ENCODE results near the gene TTLL3.
A peak's percentile ranks its signal among the peaks of the same experiment; 100 is the strongest.

TTLL3 gene

DNA sequence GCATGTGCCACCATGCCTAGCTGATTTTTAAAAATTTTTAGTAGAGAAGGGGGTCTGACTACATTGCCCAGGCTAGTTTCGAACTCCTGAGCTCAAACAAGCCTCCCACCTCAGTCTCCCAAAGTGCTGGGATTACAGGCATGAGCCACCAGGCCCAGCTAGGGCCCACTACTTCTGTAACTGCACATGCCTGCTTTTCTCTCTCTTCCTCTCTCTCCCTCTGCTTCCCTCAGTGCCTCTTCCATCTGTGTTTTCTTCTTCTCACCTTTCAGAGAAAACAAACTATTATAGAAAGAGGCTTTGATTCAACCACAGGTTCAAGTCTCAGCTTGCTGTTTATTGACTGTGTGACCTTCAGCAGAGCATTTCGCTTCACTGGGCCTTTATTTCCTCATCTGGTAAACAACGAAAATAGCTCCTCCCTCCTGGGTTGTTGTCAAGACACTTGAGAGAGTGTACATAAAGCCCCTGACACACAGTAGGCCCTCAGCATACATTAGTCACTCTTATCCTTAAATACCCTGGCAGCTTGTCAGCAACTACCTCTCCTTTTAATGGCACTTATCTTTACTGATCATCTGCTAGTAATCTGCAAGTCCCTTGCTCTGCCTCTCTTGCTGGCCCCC lies 28.0 kb upstream of the TTLL3 start:
- no peak for DNase-seq (ENCODE audit: low read depth)

DNA sequence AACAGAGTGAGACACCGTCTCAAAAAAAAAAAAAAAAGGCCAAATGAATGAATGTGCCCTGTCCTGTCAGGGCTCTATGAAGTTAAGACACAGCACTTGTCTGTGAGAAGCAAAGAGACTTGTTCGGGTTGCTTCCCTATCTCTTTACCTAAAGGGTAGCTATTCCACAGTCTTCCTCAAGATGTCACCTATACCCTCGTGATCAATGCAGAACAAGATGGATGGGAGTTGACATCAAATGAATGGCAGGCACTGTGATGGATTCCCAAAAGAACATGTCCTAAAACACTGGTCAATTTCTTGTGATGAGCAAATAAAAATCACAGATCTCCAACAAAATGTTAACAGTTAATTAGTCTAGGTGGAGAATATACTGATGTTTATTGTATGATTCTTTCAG lies 27.3 kb upstream of the TTLL3 start:
- no peak for DNase-seq (ENCODE audit: low read depth)

DNA sequence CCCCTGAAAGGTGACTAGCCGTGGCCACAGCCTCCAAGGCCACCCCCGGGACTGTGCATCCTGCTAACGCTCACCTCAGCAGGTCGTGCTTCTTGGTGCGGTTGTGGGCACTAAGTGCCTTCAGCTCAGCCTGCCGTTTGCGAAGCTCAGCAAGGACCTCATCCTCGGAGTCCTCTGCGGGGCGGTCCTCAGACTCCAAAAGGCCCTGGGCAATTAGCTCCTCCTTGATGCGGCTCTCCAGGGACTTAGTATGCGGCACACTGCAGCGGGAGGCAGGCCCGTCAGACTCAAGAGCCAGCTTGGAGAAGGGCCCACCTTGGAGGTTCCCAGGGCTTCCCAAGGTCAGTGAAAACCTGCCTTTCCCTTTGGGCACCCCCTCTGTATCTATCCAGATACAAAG lies 26.1 kb upstream of the TTLL3 start:
- DNase-seq (ENCODE audit: low read depth): no peak

DNA sequence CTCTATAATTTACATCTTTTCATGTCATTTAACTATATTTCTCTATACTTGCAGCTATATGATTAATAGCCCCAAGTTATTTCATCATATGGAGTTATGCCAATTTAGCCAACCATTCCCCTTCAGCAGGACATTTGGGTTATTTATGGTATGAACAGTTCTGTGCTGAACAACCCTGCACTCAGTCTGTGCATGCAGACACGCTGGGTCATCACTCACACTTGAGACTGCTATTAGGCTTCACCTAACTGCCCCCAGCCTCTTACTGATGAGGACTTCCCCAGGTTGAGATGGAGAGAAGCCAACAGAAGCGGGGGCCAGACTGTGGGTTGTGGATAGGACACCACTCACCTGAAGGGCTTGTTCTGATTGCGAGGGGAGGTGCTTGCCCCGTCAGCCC lies 25.1 kb upstream of the TTLL3 start:
- no peak for DNase-seq (ENCODE audit: low read depth)

DNA sequence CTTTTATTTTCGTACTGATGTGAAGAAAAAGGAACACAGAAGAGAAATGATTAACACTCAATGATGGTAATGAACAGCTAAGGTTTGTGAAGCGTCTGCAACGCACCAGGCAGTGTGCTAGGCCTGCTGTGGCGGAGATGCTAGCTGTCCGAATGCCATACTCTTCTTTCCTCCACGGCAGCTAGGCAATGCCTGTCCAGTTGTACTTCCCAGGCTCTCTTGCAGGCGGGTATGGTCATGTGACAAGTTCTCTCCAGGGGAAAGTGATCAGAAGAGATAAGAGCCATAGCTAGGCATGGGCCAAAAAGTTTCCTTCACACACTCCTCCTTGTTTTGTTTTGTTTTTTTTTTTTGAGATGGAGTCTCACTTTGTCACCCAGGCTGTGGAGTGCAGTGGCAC lies 24.5 kb upstream of the TTLL3 start:
- no peak for DNase-seq (ENCODE audit: low read depth)

DNA sequence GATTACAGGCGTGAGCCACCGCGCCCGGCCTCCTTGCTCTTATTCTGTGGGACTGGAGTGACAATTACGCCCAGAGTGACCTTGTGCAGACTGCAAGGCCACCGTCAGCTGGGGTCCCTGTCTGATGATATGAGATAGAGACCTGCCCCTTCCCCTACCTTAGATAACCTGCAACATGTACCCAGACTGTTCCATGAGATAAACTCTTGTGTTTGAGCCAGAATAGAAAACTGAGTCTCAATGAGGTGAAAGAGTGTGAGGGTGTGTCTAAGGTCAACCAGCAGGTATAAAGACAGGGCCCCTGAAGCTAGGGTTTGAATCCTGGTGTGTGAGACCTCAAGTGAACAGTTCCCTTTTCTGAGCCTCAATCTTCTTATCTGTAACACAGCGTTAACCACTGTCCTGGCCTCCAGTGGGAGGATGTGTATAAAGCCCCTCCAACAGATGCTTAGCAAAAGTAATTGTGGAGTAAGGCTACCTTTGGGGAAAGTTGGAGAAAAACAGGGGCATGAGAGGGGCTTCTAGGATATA lies 23.8 kb upstream of the TTLL3 start:
- no peak for DNase-seq (ENCODE audit: low read depth)

DNA sequence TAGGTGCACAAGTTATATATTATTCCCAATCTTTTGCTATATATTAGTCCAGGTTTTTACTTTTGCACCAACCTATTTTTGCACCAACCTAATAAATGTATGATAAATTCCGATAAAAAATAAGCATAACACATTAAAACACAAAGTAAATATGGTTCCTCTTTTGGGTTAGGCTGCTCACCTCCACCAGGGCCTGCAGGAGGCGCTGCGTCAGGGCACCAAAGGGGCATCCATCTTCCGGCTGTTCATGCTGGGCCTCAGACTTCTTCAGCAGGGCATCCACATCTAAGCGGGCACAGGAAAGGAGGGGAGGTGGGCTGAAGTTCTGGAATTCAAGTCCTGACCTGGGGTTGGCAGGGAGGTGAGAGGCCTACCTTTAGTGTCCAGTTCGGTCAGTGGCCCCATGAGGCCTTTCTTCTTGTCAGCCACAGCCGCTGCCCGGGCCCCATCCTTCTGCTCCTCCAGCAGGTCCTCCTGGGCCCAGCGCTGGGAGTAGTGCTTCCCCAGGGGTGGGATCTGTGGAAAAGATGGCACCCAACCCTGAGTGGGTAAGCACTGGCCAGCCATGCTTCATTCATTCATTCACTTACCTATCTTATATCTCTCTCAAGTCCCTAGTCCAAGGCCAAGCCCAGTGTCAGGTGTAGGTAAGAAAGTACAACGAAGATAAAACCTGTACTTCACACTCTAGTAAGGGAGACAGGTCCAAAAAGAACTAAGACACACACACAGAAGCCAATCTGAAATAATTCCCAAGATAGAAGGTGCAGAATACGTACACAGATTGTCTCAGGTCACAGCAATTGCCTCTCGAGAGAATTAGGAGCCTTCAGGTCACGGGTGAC lies 23.0 kb upstream of the TTLL3 start:
- DNase-seq (ENCODE audit: low read depth): no peak

DNA sequence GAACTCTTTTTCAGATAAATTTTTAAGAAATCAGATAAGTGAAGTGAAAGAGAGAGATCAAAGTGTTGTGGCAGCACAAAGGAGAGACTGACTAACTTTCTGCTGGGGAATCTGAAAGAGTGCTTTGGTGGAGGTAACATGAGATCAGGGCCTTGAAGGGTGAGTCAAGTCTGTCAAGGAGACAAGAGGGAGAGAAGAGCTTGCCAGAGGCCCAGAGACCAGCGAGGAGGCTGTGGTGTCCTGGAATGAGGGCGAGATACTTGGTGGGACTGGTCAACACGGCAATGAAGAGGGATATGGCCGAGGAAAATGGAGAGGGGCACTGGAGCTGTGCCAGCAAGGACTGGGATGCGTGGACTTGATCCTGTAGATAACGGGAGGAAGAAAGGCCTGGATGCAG lies 22.3 kb upstream of the TTLL3 start:
- DNase-seq (ENCODE audit: low read depth): no peak

DNA sequence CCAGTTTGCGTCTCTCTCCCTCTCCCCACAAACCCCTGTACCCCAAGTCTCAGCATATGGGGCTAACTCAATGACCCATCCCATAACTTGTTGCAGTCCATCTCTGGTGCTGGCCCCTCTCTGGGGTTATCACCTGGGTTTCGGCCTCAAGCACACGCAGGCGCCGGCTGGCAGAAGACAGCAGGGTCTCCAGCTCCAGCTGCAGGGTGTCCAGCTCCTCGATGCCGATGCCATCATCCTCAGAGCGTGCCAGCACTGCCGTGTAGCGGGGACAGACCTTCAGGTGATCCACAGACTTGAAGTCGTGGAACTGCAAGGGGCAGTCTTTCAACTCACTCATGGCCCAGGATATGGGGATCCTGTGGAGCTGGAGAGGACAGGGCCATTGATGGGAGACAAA lies 18.9 kb upstream of the TTLL3 start:
- no peak for DNase-seq (ENCODE audit: low read depth)

DNA sequence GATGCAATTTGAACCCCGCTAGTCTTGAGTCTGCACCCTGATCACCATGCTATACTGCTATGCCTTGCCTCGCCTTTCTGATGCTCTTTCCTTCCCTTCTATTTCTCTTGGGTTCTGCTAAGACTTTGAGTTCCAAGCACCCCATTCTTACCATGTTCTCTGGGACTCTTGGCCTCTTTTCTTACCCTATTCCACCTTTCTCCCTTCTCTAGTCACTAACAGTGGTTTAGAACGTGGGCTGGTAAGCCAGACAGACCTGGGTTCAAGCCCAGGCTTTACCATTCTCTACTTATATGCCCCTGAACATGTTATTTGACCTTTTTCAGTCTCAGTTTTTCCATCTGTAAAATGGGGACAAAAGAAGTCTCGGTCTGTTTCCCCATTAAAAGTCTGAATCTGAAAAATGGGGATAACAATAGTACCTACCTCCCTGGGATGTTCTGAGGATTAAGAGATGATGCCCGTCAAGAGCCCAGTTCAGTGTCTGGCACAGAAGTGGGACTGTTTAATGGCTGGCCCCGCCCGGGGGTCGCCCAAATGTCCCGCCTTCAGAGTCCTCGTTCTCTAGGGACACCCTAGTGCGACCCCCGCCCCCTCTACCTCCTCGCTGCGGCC lies 18.2 kb upstream of the TTLL3 start:
- DNase-seq (ENCODE audit: low read depth): no peak

DNA sequence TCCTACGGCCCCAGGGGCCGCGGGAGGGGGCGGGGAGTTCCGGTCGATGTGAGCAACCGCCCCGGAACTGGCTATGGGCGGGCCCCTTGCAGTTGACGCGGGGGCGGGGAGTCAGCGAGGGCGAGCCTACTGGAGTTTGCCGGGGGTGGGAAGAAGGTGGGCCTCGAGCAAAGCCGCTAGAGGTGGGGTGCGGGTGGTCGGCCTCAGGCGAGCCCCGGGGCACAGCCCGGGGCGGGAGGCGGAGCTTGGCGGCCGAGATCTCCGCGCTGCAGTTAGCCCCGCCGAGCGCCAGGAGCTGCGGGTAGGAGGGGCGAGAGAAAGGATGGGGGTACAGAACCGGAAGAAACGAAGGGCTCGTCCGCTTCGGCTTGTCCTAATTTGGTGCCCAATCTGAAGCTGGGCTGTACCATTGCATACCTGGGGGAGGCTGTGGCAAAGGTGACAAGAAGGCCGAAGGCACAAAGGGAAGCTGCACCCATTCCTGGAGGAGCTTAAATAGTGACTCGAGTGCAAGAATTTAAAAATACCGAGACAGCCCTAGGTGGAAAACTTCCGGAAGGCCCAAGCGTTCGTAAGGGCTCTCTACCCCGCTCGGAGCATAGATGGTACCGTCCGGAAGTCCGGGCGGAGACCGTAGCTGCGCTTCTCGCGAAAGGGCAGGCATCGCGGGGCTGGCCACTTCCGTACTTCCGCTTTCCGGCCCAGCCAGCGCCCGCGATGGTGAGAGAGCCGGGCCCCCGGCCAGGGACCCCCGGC lies 17.5 kb upstream of the TTLL3 start, which contains the start of the genes ARPC4 and TADA3:
ARPC4 (plus strand) TSS at position 678 of the 756 bp plus-strand sequence; CDS start at position 718, 40 bp downstream.
TADA3 (minus strand) TSS at position 69 of the 756 bp plus-strand sequence. CDS start 1,007 bp downstream, outside the sequence.
- DNase-seq (ENCODE audit: low read depth): peak; percentile 88

DNA sequence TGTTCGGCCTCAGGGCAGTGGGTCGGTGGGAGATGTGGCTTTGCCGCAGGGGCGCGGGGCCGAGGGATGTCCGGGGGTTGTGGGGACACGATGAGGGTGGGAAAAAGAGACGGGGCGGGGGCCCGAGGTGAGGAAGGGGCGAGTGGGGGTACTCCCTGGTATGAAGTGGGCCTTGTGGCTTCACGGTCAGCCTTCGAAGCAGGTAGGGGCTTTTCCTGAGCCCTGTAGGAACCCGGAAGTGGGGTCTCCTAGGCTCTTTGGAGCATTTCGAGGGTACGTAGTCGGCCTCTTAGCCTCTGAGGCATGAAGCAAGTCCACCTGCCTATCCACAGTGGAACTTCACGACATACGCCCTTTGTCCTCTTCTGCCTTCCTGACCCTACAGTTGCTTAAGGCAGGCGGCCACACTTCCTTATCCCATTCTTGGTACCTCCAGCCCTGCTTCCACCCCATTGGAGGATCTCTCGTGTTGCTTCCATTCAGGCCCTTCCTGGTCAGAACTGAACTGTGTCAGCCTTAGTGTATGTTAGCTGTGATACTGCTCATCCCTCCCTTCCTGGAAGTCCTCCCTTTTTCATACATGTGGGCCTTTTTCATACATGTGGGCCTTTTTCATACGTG lies 16.8 kb upstream of the TTLL3 start:
- DNase-seq (ENCODE audit: low read depth): no peak

DNA sequence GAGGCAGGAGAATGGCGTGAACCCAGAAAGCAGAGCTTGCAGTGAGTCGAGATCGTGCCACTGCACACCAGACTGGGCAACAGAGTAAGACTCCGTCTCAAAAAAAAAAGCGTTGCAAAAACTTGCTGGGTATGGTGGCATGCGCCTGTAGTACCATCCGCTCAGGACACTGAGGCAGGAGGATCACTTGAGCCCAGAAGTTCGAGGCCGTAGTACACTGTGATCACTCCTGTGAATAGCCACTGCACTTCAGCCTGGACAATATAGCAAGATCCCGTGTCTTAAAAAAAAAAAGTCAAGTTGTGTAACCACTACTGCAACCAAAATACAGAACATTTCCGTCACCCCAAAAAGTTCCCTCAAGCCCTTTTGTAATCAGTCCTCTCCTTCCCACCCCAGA lies 15.7 kb upstream of the TTLL3 start:
- no peak for DNase-seq (ENCODE audit: low read depth)

DNA sequence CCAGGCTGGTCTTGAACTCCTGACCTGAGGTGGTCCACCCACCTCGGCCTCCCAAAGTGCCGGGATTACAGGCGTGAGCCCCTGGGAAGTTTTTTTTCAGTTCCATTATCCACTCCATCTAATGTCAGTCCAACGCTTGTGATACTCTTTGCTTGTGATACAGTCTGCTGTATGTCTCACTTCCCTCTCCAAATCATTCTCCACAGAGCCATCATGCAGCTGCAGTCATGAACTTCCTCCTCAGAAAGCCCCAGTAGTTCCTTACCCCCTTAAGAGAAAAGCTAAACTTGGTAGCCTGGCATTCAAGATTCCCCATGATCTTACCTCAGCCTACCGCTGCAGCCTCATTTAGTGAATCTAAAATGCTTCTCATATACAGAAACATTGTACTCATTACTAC lies 14.9 kb upstream of the TTLL3 start:
- DNase-seq (ENCODE audit: low read depth): no peak

DNA sequence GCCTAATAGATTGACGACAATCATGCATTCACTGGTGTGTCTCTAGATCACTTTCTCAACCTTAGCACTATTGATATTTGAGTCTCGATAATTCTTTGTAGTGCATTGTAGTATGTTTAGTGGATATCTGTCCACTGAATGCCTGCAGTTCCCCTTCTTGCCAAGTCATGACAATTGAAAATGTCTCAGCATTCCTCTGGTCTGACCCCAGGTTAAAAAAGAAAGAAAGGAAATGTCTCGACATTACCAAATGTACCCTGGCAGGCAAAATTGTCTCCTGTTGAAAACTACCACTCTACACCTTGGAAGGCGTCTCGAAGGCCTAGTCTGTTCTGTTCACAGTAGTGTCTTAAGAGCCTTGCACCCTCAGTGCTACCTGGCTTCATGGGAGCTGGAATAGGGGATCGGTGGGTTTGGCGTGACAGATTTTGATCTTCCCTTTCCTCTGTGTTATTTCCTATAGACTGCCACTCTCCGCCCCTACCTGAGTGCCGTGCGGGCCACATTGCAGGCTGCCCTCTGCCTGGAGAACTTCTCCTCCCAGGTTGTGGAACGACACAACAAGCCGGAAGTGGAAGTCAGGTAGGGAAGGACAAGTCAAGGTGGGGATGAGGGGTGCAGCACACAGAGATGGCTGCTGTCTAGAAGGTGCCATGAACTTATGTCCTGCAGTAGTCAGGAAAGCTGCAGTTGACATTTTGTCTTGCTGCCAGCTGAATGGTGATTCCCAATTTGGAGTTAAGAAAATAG lies 12.7 kb upstream of the TTLL3 start:
- DNase-seq (ENCODE audit: low read depth): no peak

DNA sequence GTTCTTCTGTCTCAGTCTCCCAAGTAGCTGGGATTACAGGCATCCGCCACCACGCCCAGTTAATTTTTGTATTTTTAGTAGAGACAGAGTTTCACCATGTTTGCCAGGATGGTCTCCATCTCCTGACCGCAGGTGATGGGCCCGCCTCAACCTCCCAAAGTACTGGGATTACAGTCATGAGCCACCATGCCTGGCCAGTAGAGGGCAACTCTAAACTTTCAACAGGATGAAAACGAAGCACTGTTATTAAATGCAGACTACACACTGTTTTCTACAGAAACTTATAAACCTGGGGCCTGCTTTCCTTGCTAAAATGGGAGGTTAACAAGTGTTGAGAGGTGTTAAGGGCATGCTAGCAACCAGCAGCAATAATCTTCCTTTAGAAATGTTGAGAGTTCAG lies 9.5 kb upstream of the TTLL3 start:
- no peak for DNase-seq (ENCODE audit: low read depth)

DNA sequence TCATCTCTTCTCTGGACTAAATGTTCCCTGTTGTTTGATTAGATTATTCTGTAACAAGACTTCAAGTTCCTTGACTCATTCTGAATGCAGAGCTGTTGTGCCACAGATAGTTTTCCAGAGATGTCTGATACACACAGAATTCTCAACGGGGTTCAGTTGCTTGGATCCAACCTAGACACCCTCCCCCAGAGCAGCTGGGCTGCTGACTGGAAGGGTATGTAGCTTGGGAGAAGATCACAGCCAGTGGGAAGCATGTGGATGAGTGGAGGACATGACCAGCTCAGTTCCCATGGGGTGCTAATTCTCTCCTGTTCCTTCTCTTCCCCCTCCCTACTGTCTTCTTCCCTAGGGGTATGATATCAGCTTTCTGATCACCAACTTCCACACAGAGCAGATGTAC lies 6.6 kb upstream of the TTLL3 start:
- no peak for DNase-seq (ENCODE audit: low read depth)

DNA sequence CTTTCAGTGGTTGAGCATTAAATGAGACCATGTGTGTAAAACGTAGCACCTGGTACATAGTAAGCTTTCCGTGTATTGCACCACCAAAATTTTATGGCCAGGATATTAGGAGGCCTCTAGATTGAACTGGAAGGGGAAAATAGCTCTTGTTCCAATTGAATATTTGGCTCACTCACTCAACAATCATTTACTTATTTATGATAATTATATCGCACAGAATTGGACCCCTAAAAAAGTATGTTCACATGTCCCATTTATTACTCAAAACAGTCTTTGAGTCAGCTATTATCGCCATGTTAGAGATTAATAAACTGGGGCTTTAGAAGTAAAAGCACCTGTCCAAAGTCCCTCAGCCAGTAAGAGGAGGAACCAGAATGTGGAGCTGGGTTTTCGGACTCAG lies 5.1 kb upstream of the TTLL3 start:
- no peak for DNase-seq (ENCODE audit: low read depth)

DNA sequence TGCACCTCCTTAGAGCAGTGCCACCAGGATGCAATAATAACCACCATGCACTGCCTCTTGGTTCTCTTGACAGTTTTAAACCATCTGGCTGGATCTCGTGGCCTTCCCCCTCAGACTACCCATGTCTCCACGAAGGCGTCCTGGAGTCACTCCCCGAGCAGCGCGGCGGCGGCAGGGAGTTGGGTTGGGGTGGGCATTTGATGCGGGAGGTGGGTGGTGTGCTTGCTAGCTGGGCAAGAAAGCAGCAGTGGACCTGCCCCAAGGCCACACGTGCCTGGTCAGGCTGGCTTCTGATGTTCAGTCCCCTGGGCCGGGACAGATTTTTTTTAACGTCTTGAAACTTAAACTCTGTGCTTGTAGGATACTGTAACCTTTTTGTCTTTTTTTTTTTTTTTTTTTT lies 3.9 kb upstream of the TTLL3 start:
- DNase-seq (ENCODE audit: low read depth): no peak

DNA sequence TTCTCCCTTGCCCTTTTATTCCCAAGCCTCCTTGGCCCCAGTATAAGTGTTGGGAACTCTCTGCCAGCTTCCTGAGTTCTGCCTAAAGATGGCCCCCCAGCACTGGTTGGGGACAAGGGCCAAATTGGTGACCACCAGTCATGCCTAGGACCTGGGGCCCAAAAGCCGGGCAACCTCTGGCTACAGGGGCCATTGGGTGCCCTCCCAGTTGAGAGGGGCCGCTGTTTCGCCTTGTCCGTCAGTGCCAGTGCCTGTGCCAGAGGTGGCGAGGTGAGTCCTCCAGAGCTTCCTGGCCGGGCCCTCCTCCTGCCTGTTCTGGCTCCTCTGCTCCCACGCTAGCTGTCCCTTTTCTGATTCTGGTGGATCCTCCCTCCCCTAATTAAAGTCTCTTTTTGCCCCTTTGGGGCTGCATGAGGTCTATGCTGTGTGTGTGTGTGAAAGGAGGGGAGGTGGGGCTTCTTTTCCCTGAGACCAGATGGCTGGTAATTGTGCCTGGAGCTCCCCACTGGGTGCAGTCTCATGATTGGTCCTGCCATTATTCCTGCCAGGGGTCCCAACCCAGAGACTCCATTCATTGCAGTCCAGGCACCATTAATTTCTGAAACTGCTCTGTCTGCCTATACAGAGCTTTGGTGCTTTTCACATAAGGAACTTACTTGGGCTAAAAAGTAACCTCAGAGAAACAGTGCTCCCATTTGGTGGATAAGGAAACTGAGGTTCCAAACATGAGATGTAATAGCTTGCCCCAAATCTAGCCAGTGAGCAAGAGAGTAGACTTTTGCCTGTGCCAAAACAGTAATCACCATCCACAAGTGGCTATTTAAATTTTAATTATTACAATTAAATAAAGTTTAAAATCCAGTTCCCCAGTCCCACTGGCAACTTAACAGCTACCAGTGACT lies 3.1 kb upstream of the TTLL3 start:
- no peak for DNase-seq (ENCODE audit: low read depth)

Measured in stimulated activated CD8-positive, alpha-beta memory T cell treated with anti-CD3 and anti-CD28 coated beads, Interleukin-4, amount 100 ng/mL, for 24 hours (primary cell).